IPS DF 19.7 (cell line): ENCODE measurements around the gene MCF2L2.
"Not testable (repeated sequence)": the region's sequence is repeated elsewhere in the genome, so short reads cannot be mapped to it uniquely, and the experiment has no call there.

Source experiments
- DNase-seq: peaks from one replicate; pipeline ENCODE4 v3.0.0-alpha.2; 2013; ENCODE audit warnings: low read depth, low spot score

The MCF2L2 gene, protein sequence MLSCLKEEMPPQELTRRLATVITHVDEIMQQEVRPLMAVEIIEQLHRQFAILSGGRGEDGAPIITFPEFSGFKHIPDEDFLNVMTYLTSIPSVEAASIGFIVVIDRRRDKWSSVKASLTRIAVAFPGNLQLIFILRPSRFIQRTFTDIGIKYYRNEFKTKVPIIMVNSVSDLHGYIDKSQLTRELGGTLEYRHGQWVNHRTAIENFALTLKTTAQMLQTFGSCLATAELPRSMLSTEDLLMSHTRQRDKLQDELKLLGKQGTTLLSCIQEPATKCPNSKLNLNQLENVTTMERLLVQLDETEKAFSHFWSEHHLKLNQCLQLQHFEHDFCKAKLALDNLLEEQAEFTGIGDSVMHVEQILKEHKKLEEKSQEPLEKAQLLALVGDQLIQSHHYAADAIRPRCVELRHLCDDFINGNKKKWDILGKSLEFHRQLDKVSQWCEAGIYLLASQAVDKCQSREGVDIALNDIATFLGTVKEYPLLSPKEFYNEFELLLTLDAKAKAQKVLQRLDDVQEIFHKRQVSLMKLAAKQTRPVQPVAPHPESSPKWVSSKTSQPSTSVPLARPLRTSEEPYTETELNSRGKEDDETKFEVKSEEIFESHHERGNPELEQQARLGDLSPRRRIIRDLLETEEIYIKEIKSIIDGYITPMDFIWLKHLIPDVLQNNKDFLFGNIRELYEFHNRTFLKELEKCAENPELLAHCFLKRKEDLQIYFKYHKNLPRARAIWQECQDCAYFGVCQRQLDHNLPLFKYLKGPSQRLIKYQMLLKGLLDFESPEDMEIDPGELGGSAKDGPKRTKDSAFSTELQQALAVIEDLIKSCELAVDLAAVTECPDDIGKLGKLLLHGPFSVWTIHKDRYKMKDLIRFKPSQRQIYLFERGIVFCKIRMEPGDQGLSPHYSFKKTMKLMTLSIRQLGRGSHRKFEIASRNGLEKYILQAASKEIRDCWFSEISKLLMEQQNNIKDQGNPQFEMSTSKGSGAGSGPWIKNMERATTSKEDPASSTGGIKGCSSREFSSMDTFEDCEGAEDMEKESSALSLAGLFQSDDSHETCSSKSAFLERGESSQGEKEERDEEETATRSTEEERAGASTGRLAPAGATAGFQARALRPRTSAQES

DNA sequence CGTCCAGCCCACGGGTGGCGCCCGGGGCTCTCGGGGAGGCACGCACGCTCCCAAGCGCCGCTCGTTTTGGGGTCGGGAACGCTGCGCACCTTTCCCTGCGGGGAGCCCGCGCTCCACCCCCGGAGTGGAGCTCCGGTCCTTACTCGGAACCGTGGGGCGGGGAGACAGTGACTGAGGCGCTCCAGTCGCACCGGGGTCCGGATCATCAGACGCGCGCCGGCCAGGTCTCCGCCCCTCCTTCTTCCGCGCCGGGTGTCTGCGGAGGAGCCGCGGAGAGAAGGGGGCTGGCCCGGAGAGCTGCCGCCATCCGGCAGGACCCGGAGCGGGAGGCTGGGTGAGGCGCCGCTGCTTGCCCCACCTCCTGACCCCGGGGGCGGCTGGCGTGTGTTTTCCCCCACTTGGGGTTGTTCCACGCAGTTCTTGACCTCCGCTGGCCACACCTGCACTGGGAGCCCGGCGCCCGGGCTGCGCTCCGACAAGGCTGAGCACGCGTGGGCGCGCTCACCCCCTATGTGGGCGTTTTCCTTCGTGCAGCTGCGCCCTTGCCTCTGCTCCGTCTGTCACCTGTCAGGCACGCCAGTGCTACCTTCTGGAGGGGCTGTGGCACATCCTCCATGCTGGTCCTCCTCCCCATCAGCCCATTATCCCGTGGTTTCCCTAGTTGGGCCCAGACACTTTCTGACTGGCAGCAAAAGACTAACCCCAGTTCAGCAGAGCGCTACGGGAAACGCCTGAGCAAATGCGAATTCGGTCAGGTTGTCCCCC, at the start of gene MCF2L2:
MCF2L2 (minus strand) TSS at position 173 of the 765 bp plus-strand sequence. CDS start 642 bp downstream, outside the sequence.
- DNase-seq: no peak

DNA sequence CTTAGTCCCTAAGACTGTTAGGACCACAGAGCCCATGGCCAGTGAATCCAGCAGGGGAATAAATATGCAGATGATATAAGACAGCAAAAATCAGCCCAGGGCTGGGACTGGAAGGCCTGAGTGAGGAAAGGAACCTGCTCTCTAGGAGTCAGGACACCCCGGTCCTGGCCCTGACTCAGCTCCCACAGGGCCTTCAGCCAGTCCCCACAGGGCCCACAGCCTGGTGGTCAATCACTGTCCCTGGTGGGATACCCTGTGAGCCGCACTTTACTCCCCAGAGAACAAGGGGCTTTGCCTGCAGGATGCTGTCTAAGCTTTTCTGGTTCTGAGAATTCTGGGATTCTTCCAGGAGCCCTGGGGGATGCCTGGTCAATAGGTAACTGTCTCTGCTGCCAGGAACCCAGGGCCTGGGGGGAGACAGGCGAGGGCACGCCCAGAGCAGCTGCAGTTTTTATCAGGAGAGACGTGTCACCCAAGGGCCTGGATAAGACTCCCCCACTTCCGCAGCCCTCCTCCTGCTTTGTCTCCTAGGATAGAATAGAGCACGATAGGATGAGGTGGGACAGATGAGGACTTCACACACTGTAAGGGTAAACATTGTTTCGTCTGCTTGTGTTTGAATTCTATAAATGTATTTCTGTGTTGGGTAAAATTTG, 49.5 kb upstream of the MCF2L2 start:
- no peak for DNase-seq

DNA sequence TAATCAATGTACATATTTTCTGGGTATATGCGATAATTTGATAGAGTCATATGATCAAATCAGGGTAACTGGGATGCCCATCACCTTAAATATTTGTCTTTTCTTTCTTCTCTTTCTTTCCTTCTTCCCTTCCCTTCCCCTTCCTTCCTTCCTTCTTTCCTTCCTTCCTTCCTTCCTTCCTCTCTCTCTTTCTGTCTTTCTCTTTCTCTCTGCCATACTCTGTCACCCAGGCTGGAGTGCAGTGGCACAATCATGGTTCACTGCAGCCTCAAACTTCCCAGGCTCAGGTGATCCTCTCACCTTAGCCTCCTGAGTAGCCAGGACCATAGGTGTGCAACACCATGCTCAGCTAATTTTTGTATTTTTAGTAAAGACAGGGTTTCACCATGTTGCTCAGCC, 47.3 kb upstream of the MCF2L2 start:
- DNase-seq: not testable (repeated sequence)

DNA sequence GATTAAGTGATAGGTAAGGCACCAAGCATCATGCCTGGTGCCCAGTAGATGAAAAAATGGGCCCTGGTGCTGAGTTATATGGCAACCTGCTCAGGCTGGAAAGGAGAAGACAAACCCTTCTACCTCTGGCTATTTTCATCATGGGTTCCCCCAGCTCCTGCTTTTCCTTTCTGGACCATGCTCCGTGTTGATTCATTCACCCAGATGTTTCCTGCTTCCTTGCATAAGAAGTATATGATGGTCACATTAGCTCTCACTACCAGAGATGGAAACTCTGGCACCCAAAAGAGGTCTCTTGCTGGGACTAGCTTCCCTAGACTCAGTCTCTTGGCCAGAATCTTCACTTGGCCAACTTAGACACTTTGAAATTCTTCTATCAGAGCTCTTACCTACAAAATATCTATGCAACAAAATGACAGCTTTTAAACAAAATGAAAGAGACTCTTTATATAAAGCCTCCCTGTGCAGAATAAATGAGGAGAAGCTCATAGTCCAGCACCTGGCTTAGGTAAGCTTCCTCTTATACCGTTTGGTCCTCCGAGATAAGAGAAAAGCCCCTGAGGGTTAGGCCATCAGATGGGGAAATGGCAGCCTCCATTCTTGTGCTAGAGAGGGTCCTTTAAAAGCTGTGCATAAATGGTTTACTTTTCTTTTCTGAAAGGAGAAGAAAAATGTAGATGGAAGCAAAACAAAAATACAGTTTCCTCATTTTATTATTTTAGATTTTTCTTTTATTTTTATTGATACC, 46.8 kb upstream of the MCF2L2 start:
- no peak for DNase-seq

DNA sequence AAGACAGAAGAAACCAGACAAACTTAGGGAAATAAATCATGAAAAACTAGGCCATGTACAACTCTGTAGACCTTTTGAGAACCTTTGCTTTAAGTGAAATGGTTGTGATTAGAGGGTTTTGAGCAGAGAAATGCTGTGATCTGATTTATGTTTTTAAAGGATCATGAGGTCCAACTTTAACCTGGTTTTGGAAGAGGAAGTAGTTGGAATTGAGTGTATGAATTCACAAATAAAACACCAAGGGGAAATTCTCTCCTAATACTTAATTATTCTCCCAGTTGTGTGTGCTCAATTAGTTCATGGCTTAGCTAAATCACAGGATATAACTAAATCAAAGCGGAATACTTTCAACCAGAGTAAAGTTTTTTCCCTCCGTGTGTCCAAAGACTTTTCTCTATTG, 45.5 kb upstream of the MCF2L2 start:
- DNase-seq: no peak

DNA sequence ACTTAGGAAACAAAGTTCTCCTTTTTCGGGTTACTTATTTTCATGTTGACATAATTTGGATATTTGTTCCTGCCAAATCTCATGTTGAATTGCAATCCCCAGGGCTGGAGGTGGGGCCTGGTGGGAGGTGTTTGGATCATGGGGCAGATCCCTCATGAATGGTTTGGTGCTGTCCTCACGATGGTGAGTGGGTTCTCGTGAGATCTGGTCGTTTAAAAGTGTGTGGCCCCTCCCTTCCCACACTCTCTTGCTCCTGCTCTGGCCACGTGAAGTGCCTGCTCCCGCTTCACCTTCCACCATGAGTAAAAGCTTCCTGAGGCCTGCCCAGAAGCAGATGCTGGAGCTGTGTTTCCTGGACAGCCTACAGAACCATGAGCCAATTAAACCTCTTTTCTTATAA, 43.7 kb upstream of the MCF2L2 start:
- no peak for DNase-seq

DNA sequence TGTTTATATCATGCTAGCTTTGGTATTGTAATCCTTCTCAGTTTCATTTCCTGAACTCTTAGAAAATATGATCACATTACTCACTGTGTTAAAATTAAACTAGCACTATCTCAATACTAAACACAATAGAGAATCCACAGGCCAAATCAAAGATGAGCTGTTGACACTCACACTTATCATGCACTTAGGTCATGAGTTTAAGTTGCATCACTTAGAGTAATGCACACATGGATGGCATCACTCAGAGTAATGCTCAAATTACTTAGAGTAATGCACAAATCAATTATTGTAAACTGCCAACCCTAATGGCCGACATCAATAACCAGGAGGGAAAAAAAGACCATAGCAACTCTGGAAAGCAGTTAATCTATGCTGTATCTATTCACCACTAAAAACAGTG, 40.0 kb upstream of the MCF2L2 start:
- no peak for DNase-seq

DNA sequence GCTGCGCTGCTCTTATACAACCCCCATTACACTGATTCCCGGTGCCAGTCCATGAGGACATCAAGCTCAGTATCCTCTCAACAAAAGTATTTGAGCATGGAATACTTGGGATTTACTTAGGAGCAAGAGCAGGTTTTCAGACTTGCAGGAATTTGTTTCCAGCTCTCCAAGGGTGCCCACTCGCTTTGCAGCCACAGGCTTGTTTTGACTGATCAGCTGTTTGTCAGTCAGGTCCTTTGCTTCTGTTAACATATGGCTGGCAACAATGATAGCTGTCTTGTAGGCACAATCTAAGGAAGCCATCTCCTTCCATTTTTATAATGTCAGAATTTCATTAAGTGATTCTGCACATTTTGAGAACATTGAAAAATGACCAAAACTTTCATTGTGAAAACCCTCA, 38.2 kb upstream of the MCF2L2 start:
- no peak for DNase-seq

DNA sequence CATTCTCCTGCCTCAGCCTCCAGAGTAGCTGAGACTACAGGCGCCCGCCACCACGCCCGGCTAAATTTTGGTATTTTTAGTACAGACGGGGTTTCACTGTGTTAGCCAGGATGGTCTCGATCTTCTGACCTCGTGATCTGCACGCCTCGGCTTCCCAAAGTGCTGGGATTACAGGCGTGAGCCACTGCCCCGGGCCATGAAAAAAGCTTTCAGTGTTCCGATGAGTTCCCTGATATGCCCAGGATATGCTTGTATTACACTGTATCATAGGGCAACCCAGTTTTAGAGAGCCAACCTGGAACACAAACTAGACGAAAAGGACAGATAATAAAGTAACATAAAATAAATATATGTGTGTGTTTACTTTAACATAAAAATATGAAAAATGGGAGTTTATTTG, 37.3 kb upstream of the MCF2L2 start:
- DNase-seq: not testable (repeated sequence)

DNA sequence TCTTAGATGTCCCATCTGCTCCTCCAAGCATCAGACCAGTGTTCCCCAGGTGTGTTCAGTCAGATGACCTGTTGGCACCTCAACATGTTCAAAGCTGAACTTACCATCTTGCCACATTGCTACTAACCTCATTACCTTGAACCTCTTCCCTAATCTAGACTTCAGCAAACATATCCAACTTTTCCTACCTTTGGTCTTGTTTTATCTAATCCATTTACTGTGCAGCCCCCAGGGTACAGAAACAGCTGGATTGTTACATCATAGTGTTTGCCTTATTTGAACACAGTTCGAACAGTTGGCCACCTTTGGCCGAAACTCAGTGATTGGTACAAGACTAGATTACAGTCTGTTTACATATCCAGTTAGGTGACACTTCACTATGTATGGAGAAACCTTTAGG, 36.1 kb upstream of the MCF2L2 start:
- no peak for DNase-seq

DNA sequence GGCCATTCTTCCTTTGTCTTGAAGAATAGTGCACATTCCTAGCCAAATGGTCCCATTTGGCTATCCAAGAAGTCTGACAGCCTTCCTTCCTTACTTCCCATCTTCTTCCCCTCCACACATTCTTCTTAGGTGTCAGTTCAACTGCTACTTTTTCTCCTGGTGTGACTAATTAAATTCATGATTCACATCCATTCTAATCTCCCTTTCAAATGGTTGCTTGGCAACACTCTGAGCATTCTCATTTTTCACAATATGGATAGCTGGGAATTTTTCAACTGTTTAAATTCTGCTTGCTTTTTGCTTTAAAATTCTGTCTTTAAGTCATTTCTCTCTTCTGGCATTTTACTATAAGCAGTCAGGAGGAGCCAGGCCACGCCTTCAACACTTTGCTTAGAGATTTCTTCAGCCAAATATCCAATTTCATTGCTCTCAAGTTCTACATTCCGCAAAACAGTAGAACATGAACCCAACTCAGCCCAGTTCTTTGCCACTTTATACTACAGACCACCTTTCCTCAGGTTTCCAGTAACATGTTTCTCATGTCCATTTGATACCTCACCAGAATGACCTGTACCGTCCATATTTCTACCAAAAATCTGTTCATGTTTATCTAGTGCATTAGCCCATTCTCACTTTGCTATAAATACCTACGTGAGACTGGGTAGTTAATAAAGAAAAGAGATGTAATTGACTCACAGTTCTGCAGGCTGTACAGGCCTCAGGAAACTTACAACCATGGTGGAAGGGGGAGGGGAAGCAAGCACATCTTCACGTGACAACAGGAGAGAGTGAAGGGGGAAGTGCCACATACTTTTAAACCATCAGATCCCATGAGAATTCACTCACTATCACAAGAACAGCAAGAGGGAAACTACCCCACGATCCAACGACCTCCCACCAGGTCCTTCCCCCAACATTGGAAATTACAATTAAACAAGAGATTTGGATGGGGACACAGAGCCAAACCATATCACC, 31.9 kb upstream of the MCF2L2 start:
- no peak for DNase-seq

DNA sequence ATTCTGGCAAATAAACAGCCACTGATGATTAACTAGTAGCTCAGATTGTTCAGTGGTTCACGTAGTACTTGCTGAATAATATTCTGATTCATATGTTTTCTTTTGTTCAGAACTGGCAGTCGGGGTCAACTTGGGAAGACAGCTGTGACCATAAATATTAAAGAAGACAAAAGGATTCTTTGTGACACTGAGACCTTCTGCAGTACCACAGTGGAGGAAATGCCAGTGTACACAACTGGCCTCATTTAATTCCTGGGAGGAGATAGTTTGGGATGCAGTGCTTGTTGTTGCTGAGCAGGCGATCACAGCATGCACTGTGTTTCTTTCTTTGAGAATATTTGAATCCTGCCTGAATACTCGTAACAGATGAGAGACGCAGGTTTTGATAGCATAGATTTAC, 26.7 kb upstream of the MCF2L2 start:
- no peak for DNase-seq

DNA sequence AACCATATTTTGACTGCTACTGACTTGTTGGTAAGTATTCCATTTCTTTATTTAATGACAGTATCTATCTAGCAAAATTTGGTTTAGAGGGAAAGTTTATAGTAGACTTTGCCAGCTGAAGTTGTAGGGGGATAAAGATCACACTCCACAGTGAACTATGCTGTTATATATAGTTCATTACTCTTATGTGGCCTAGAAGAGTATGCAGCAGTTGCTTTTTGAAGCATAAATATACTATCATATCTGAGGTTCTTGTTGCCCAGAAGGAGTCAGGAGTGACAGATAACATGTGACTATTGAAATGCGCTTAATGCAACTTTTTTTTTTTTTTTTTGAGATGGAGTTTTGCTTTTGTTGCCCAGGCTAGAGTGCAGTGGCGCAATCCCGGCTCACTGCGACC, 25.6 kb upstream of the MCF2L2 start:
- DNase-seq: no peak

DNA sequence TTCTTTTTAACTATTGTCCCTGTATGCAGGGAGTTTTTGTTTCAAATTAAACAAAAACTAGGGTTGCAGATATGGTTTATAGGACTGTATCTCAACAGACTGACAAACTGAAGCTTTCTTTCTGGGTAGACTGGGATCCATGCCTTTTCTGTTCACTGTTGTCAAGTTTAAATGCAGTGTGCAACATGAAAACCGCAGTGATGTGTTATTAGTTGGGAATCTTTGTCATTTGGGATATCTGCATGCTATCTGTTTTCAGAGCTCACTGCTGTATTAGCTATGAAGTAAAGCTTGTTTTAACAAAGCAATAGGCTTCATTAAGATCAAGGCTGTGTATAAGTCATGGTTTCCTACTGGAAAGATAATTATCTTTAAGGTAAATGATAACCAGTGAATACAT, 21.4 kb upstream of the MCF2L2 start:
- no peak for DNase-seq

DNA sequence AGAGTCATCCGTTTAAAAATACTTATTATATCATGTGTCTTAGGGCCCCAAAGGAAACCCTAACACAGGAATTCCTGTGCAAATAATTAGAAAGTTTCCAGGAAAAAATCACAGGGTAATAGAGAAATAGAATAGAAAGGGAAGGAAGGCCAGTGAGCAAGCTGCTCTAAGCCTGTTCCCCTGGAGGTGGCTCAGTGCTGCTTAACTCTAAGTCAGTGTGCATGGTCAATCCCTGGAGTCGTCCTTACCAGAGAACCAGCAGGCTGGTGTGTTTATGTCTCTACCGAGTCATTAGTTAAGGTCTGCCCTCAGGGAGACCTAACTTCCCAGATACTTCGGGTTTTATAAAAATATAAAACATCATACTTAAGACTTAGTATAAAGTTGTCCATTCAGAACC, 21.0 kb upstream of the MCF2L2 start:
- DNase-seq: no peak

DNA sequence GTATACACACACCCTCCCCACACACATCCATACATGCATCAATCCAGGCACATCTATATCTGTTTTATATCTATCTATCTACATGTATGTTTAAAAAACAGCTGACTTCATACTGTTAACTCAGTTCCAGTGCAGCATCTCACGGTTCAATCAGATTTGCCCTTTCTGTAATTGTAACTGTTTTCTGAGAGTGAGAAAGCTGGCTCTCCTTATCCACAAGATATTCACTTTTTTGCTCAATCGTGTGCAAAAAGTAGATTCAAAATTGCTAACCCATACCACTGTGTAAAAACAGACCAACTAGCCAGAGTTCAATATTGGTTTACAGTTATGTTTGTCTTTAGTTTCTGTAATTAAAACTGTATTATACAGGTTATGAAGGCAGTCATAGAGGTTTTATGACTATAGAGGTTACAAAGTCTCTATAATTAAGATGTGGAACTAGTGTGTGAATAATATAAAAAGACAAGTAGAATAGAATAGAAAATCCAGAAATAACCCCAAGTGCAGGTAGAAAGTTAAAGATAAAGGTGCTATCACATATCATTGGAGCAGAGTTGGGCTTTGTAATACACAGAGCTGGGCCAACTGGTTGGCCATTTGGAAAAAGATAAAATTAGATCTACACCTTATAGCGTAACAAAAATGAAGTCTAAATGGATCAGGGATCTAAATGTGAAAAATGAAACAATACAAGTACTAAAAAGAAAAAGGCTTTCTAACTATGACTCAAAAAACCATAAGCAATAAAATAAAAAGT, 20.1 kb upstream of the MCF2L2 start:
- DNase-seq: no peak

DNA sequence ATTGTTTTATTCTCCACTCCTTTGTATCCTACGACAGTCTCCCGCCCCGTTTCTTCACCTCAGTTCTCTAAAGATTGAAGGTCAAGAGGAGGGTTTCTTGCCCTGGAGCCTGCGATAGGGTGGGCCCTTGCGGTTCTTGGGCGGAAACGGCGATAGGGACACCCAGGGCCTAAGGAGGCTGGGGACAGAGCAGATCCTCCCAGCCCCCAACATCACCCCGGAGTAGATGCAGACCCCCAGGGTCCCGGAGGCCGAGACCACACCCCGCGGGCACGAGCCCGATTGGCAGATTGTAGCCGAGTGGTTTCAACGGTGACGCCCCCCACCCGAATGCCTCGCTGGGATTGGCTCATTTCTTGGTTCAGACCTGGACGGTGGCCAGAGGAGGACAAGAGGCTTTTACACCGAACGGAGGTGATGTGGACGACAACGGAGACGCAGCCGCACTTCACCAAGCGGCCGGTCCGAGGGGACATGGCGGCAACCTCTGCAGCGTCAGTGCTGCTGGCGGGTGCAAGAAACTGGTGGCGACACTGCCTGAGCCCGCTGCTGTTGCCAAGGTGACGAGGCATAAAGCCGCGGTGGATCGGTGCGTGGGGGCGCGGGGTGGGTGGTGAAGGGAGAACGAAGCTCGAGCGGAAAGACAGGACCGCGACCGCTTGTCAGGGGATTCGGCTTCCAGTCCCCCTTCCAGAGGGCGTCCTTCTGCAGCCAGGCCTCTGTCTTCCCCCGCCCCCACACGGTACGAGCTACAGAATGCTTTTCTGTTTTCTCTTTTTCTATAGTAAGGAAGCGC, 19.0 kb upstream of the MCF2L2 start:
- DNase-seq: peak; percentile 96

DNA sequence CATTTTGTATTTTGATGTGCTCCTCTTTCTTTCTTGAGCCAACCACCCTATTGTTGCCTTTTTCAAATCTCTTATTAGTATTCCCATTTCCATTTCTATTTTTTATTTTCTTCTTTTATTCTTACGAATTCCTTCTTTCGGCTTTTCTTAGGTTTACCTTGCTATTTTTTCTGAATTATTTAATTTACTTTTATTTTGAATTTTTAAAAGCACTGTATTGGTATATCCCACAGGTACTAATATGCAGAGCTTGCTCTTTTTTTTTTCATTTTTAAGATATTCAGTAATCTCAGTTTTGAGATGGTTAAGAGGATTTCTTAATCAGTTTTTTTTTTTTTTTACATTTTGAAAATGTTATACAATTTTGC, 18.4 kb upstream of the MCF2L2 start:
- DNase-seq: no peak
